Measurements from ENCODE around the gene TPM4.
"Not testable (repeated sequence)": the region's sequence is repeated elsewhere in the genome, so short reads cannot be mapped to it uniquely, and the experiment has no call there.

The TPM4 gene

GRCh38 chr19:16076154-16076957 is at the start of gene TPM4:
Gene TPM4 (plus strand): TSS chr19:16076495. CDS start chr19:16076566, 71 bp downstream.
- DNase-seq (ENCODE audit: low read depth, low spot score) = peak; percentile 56
- peak within 1 kb of the TSS; percentile 99 for H3K27ac ChIP-seq

GRCh38 chr19:16026756-16027155 is 49.5 kb upstream of the TPM4 start:
- no peak overlapping the region for H3K27ac ChIP-seq
- no peak for DNase-seq (ENCODE audit: low read depth, low spot score)

- DNase-seq (ENCODE audit: low read depth, low spot score) = no peak
- H3K27ac ChIP-seq = no peak overlapping the region
These were observed 48.8 kb upstream of the TPM4 start for GRCh38 chr19:16027528-16027927.

- not testable (repeated sequence) for DNase-seq (ENCODE audit: low read depth, low spot score); H3K27ac ChIP-seq
These were observed 46.1 kb upstream of the TPM4 start for GRCh38 chr19:16030155-16030554.

- DNase-seq (ENCODE audit: low read depth, low spot score) = no peak
- H3K27ac ChIP-seq = no peak overlapping the region
These were observed 45.1 kb upstream of the TPM4 start for GRCh38 chr19:16030964-16031871.

GRCh38 chr19:16031872-16032200 is 44.5 kb upstream of the TPM4 start:
- DNase-seq (ENCODE audit: low read depth, low spot score) = no peak
- H3K27ac ChIP-seq = no peak overlapping the region

GRCh38 chr19:16032509-16033135 is 43.7 kb upstream of the TPM4 start:
- H3K27ac ChIP-seq = no peak overlapping the region
- DNase-seq (ENCODE audit: low read depth, low spot score) = no peak

GRCh38 chr19:16033136-16033530 is 43.2 kb upstream of the TPM4 start:
- no peak overlapping the region for H3K27ac ChIP-seq
- DNase-seq (ENCODE audit: low read depth, low spot score) = no peak

- no peak overlapping the region for H3K27ac ChIP-seq
- no peak for DNase-seq (ENCODE audit: low read depth, low spot score)
These were observed 42.6 kb upstream of the TPM4 start for GRCh38 chr19:16033721-16034120.

GRCh38 chr19:16034180-16034579 is 42.1 kb upstream of the TPM4 start:
- DNase-seq (ENCODE audit: low read depth, low spot score) = no peak
- H3K27ac ChIP-seq = no peak overlapping the region

- DNase-seq (ENCODE audit: low read depth, low spot score) = no peak
These were observed 41.2 kb upstream of the TPM4 start for GRCh38 chr19:16034958-16035560.

GRCh38 chr19:16035601-16036297 is 40.5 kb upstream of the TPM4 start:
- H3K27ac ChIP-seq = no peak overlapping the region
- no peak for DNase-seq (ENCODE audit: low read depth, low spot score)

More at GRCh38 chr19:16034958-16035560, 41.2 kb upstream of the TPM4 start:
- no peak overlapping the region for H3K27ac ChIP-seq

- H3K27ac ChIP-seq = no peak overlapping the region
- DNase-seq (ENCODE audit: low read depth, low spot score) = no peak
These were observed 39.8 kb upstream of the TPM4 start for GRCh38 chr19:16036397-16036925.

- H3K27ac ChIP-seq = no peak overlapping the region
- DNase-seq (ENCODE audit: low read depth, low spot score) = no peak
These were observed 39.4 kb upstream of the TPM4 start for GRCh38 chr19:16036941-16037340.

GRCh38 chr19:16037424-16038195 is 38.7 kb upstream of the TPM4 start:
- H3K27ac ChIP-seq = no peak overlapping the region

GRCh38 chr19:16038196-16038695 is 38.0 kb upstream of the TPM4 start:
- DNase-seq (ENCODE audit: low read depth, low spot score) = no peak

More at GRCh38 chr19:16037424-16038195, 38.7 kb upstream of the TPM4 start:
- no peak for DNase-seq (ENCODE audit: low read depth, low spot score)

GRCh38 chr19:16039081-16039480 is 37.2 kb upstream of the TPM4 start:
- H3K27ac ChIP-seq = no peak overlapping the region
- DNase-seq (ENCODE audit: low read depth, low spot score) = no peak

More at GRCh38 chr19:16038196-16038695, 38.0 kb upstream of the TPM4 start:
- H3K27ac ChIP-seq = no peak overlapping the region

GRCh38 chr19:16039545-16039944 is 36.8 kb upstream of the TPM4 start:
- no peak overlapping the region for H3K27ac ChIP-seq
- no peak for DNase-seq (ENCODE audit: low read depth, low spot score)

GRCh38 chr19:16040642-16041041 is 35.7 kb upstream of the TPM4 start:
- DNase-seq (ENCODE audit: low read depth, low spot score) = no peak
- no peak overlapping the region for H3K27ac ChIP-seq
